Left lung (tissue), 14 donors: Measurements from ENCODE around the gene MAGEL2. TPM values are rescaled to one million over a fixed set of nuclear protein-coding genes. Genes with fewer than 3 reads are reported as not detected.

Experiments used
- ATAC-seq: fragments of 200-7000 bp; cut with Tn5 transposase; one replicate; pipeline ENCODE4 v1.9.1; 2020; ENCODE audit warnings: moderate library complexity
- DNase-seq, 4 donors: peaks; one replicate each; pipeline ENCODE4 v3.0.0-alpha.2; 2013 to 2020
- H3K27ac ChIP-seq, 2 donors: fragments of 200-600 bp; sonication (generic) in 1 of 2; one replicate each; pipeline versions ENCODE4 v1.5.0 to v1.8.0; 2020 to 2021
- H3K27me3 ChIP-seq, 2 donors: fragments of 200-600 bp; sonication (generic) in 1 of 2; one replicate each; pipeline versions ENCODE4 v1.5.0 to v1.8.0; 2020 to 2021
- H3K36me3 ChIP-seq, 2 donors: fragments of 200-600 bp; sonication (generic) in 1 of 2; one replicate each; pipeline versions ENCODE4 v1.5.0 to v1.8.0; 2020 to 2021
- H3K4me1 ChIP-seq, 2 donors: fragments of 200-600 bp; one replicate each; pipeline ENCODE4 v1.8.0; 2021
- H3K4me3 ChIP-seq, 2 donors: fragments of 200-600 bp; sonication (generic) in 1 of 2; one replicate each; pipeline versions ENCODE4 v1.5.0 to v1.8.0; 2020 to 2021; ENCODE audit warnings: mild to moderate bottlenecking in 1 of 2
- H3K9me3 ChIP-seq, 2 donors: fragments of 200-600 bp; sonication (generic) in 1 of 2; one replicate each; pipeline versions ENCODE4 v1.5.0 to v1.8.0; 2020 to 2021
- intact Hi-C, 2 donors: fragments of 100-400 bp; cut with DNase I; formaldehyde crosslinking; loops; one replicate each; pipeline versions ENCODE4 v1.11.2 to v1.14.2; 2022
- long read RNA-seq, 12 donors: library from polyadenylated mRNA in 2 of 12; unstranded in 2 of 12; transcript quantifications; one replicate each; pipeline ENCODE4 v2.0.0 and lab custom pipeline, GENCODE V29; 2019 to 2026
- polyA plus RNA-seq, 6 donors: library from polyadenylated mRNA; unstranded; fragments of 120-200 nt; gene quantifications; one replicate each; pipeline ENCODE4 v1.2.1, GENCODE V29; 2013; ENCODE audit not compliant: insufficient read length in 6 of 6
- total RNA-seq, 2 donors: library from RNA; stranded (reverse); fragmentation: NEBNext Ultra II Directional; extraction: Animal tissue kit (Norgen Biotek cat#: 25700); gene quantifications; one replicate each; pipeline ENCODE4 v1.2.1, GENCODE V29; 2021
- TF ChIP-seq, protein P1 (sequence below), 2 donors: fragments of 200-600 bp; sonication (generic) in 1 of 2; IDR thresholded peaks; one replicate each; pipeline versions ENCODE4 v1.5.0 to v1.8.0; 2021; ENCODE audit warnings: antibody characterized with exemption in 2 of 2
- donor health status: DM: no; HTN: yes; CAD: no.
- donor health status: DM: no; HTN: no; CAD: no.

The MAGEL2 gene
- 1 to 10 TPM in 1 of 2 donors, under 1 TPM in 1; 0.60 to 1.6 TPM for total RNA-seq
- 1 to 10 TPM; 3.3 to 5.1 (median 4.6) TPM for polyA plus RNA-seq
- long read RNA-seq, donor 1, full-length matches to known transcripts = 2 of 2 reads
- long read RNA-seq, donor 1, partial matches to known transcripts = 0 of 2 reads
- long read RNA-seq, donor 1, other reads (novel, unspliced or antisense) = 0 of 2 reads
- long read RNA-seq, donor 2, full-length matches to known transcripts = 4 of 4 reads
- long read RNA-seq, donor 2, partial matches to known transcripts = 0 of 4 reads
- long read RNA-seq, donor 2, other reads (novel, unspliced or antisense) = 0 of 4 reads
- long read RNA-seq, donor 3, full-length matches to known transcripts = 4 of 4 reads
- long read RNA-seq, donor 3, partial matches to known transcripts = 0 of 4 reads
- long read RNA-seq, donor 3, other reads (novel, unspliced or antisense) = 0 of 4 reads
- long read RNA-seq, donor 4 = 0 reads
- long read RNA-seq, donor 5, full-length matches to known transcripts = 8 of 8 reads
- long read RNA-seq, donor 5, partial matches to known transcripts = 0 of 8 reads
- long read RNA-seq, donor 5, other reads (novel, unspliced or antisense) = 0 of 8 reads
- long read RNA-seq, donor 6 = 0 reads
- long read RNA-seq, donor 7, full-length matches to known transcripts = 2 of 2 reads
- long read RNA-seq, donor 7, partial matches to known transcripts = 0 of 2 reads
- long read RNA-seq, donor 7, other reads (novel, unspliced or antisense) = 0 of 2 reads
- long read RNA-seq, donor 8, full-length matches to known transcripts = 5 of 5 reads
- long read RNA-seq, donor 8, partial matches to known transcripts = 0 of 5 reads
- long read RNA-seq, donor 8, other reads (novel, unspliced or antisense) = 0 of 5 reads
- long read RNA-seq, donor 9 = 0 reads
- long read RNA-seq, donor 10 = 0 reads
- long read RNA-seq, donor 11 = 0 reads
- long read RNA-seq, donor 12, full-length matches to known transcripts = 7 of 7 reads
- long read RNA-seq, donor 12, partial matches to known transcripts = 0 of 7 reads
- long read RNA-seq, donor 12, other reads (novel, unspliced or antisense) = 0 of 7 reads

DNA sequence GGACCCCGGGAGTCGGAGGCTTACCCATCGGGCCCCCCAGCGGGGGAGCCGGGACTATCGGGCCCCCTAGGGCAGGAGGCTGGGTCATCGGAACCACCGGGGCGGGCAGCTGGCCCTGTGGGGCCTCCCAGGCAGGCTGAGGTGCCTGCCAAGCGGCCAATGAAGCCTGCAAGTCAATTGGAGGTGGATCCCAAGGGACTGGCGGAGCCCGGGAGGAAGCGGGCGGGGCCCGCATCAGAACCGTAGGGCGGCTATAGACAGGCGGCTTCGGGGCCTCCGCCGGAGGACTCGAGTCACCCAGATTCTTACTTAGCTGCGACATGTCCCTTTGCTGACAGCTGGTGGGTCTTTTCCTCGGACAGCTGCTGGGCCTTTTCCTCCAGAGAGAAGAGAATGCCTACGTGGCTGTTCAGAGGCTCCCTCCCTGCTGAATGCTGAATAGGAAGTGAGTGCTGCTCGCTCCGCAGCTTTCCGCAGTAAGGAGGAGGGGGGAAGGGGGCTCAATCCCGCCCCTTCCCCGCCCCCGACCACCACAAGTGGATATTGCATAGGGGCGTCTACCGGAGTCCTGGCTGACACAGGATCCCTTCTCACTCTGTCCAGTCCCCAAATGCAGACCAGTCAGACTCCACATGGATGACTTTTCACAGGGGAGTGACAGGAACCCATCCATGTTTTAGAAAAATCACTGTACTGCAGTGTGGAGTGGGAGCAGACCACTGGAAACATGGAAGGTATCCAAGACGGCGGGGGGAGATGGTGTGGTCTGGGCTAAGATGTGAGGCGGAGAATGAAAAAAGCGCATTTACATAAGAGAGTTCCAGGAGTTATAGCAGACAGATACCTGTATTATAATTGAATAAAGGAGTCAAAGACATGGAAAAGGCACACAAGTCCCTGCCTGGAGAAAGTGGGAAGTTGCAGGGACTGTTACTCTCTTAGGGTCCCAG, at the start of gene MAGEL2:
MAGEL2 (minus strand) TSS at position 447 of the 950 bp plus-strand sequence; CDS start at position 322, 125 bp downstream.
- DNase-seq (peak in 3 of 4 donors; percentile 61 to 77 (median 63)), ATAC-seq (peak; percentile 53)
- Histone ChIP-seq H3K27ac (no peak within 1 kb of the TSS), H3K9me3 (no peaks in the 10 kb centered on the region), H3K36me3 (no peaks in the 10 kb centered on the region), H3K27me3 (peaks cover 0 to 39% of the 10 kb centered on the region in 2 donors), H3K4me3 (peak within 1 kb of the TSS in 1 of 2 donors; percentile 14), H3K4me1 (no peaks in the 10 kb centered on the region)
- intact Hi-C loops = loop anchor here in 1 of 2 donors (10.0 kb wide), 1 partner anchor 217 kb away; no protein-coding TSS in a partner anchor
- TF ChIP-seq, protein P1, sequence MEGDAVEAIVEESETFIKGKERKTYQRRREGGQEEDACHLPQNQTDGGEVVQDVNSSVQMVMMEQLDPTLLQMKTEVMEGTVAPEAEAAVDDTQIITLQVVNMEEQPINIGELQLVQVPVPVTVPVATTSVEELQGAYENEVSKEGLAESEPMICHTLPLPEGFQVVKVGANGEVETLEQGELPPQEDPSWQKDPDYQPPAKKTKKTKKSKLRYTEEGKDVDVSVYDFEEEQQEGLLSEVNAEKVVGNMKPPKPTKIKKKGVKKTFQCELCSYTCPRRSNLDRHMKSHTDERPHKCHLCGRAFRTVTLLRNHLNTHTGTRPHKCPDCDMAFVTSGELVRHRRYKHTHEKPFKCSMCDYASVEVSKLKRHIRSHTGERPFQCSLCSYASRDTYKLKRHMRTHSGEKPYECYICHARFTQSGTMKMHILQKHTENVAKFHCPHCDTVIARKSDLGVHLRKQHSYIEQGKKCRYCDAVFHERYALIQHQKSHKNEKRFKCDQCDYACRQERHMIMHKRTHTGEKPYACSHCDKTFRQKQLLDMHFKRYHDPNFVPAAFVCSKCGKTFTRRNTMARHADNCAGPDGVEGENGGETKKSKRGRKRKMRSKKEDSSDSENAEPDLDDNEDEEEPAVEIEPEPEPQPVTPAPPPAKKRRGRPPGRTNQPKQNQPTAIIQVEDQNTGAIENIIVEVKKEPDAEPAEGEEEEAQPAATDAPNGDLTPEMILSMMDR (IDR thresholded peaks at IDR 0.05) = no peak

DNA sequence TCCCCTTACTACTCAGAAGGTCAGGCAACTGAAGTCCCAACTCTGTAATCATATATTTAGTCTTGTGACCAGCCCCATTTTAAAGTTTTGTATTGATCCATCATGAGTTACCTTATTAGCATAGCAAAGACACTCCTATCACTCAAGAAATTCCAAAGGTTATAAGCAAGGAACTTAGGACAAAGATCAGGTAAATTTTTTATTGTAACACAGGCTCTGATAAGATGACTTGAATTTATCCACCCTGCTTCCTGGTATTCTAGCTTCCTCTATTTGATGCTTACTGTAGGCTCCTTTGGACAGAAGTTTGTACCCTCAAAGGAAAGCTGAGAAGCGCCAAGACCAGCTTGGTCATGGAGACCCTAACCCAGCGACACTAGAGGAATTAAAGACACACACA, 47.6 kb upstream of the MAGEL2 start:
- H3K36me3 ChIP-seq = no peaks in the 10 kb centered on the region
- no peaks in the 10 kb centered on the region for H3K27me3 ChIP-seq
- intact Hi-C loops = loop anchor here in 1 of 2 donors (10.0 kb wide), 1 partner anchor 60 kb away; no protein-coding TSS in a partner anchor
- no peak overlapping the region for H3K4me3 ChIP-seq
- DNase-seq (no peak), ATAC-seq (no peak)
- TF ChIP-seq, protein P1 (IDR thresholded peaks at IDR 0.05) = no peak
- H3K27ac ChIP-seq = no peak overlapping the region
- peaks cover 0 to 5% of the 10 kb centered on the region in 2 donors for H3K9me3 ChIP-seq
- H3K4me1 ChIP-seq = peaks cover 0 to 2% of the 10 kb centered on the region in 2 donors

DNA sequence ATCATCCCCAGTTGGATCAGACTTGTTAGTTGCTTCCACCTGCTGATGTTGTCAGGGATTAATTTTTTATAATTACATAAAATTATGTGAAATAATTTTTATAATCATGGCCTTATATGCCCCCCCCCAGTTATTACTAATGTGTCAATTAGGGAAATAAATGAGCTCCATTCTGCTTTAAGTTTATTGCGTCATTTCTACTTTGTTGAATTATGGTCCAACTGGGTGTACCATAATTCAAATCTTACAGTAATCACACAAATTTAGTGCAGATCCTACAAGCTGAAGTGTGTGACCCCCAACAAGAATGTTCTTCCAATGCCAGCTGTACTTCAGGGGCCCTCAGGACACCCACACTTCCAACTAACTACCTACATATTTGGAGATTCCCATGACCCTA, 46.9 kb upstream of the MAGEL2 start:
- H3K4me3 ChIP-seq = no peak overlapping the region
- intact Hi-C loops = loop anchor here in 1 of 2 donors (10.0 kb wide), 1 partner anchor 60 kb away; no protein-coding TSS in a partner anchor
- ATAC-seq (no peak), DNase-seq (no peak)
- H3K9me3 ChIP-seq = peaks cover 0 to 5% of the 10 kb centered on the region in 2 donors
- H3K4me1 ChIP-seq = peaks cover 0 to 6% of the 10 kb centered on the region in 2 donors
- H3K36me3 ChIP-seq = no peaks in the 10 kb centered on the region
- H3K27ac ChIP-seq = no peak overlapping the region
- H3K27me3 ChIP-seq = no peaks in the 10 kb centered on the region
- TF ChIP-seq, protein P1 (IDR thresholded peaks at IDR 0.05) = no peak

DNA sequence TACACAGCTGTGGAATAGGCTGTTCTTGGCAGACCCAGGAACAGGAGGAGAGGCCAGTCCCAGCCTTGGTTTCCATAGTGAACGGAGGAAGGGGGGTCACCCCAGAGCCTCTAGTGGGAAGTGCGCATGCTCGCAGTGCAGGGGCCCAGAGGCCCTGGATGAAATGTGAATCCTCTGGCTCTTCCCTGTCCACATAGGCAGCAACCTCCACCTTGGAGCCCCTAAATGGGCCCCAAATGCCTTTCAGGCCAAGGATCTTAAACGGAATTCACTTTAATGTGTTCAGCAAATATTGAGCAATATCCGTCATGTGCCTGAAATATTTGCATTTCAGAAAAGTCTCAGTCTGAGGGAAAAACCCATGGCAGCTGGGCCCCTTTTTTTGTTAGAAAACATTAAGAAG, 42.8 kb upstream of the MAGEL2 start:
- Histone ChIP-seq H3K9me3 (peaks cover 0 to 6% of the 10 kb centered on the region in 2 donors), H3K27ac (peak overlapping the region in 1 of 2 donors; percentile 10), H3K4me1 (peaks cover 0 to 6% of the 10 kb centered on the region in 2 donors), H3K4me3 (no peak overlapping the region), H3K27me3 (peaks cover 0 to 12% of the 10 kb centered on the region in 2 donors), H3K36me3 (no peaks in the 10 kb centered on the region)
- ATAC-seq (peak; percentile 85), DNase-seq (peak in 3 of 4 donors; percentile 61 to 93 (median 79))
- intact Hi-C loops = loop anchor here in 1 of 2 donors (10.0 kb wide), 1 partner anchor 56 kb away; no protein-coding TSS in a partner anchor
- TF ChIP-seq, protein P1 (IDR thresholded peaks at IDR 0.05) = no peak
